GM18870 (cell line): Measurements from ENCODE around the gene PPARD.
"Not testable (repeated sequence)": the region's sequence is repeated elsewhere in the genome, so short reads cannot be mapped to it uniquely, and the experiment has no call there.

ENCODE experiments used
- ATAC-seq: cut with Tn5 transposase; IDR thresholded peaks from one replicate; pipeline ENCODE4 v1.9.1; 2021; ENCODE audit warnings: moderate library complexity; ENCODE audit not compliant: unreplicated experiment

PPARD gene

GRCh38 chr6:35403544-35404442, 61.4 kb downstream of the PPARD start:
- no peak for ATAC-seq

GRCh38 chr6:35406711-35407485, 64.5 kb downstream of the PPARD start:
- ATAC-seq = no peak

- ATAC-seq = no peak
Measured at GRCh38 chr6:35409245-35409644, 66.9 kb downstream of the PPARD start.

GRCh38 chr6:35410131-35410530, 67.8 kb downstream of the PPARD start:
- no peak for ATAC-seq

- ATAC-seq = no peak
Measured at GRCh38 chr6:35411066-35411465, 68.7 kb downstream of the PPARD start.

- ATAC-seq = no peak
Measured at GRCh38 chr6:35412102-35412501, 69.7 kb downstream of the PPARD start.

GRCh38 chr6:35413911-35414310, 71.6 kb downstream of the PPARD start:
- ATAC-seq = no peak

- ATAC-seq = no peak
Measured at GRCh38 chr6:35415065-35415891, 72.9 kb downstream of the PPARD start.

GRCh38 chr6:35417979-35418661, 75.8 kb downstream of the PPARD start:
- ATAC-seq = no peak

GRCh38 chr6:35419417-35419816, 77.1 kb downstream of the PPARD start:
- ATAC-seq = no peak

GRCh38 chr6:35419961-35420360, 77.6 kb downstream of the PPARD start:
- no peak for ATAC-seq

- ATAC-seq = no peak
Measured at GRCh38 chr6:35425284-35425683, 82.9 kb downstream of the PPARD start.

- ATAC-seq = no peak
Measured at GRCh38 chr6:35426074-35426473, 83.7 kb downstream of the PPARD start.

- ATAC-seq = no peak
Measured at GRCh38 chr6:35427435-35427834, 85.1 kb downstream of the PPARD start.

GRCh38 chr6:35427851-35428321, 85.5 kb downstream of the PPARD start:
- ATAC-seq = no peak

GRCh38 chr6:35428421-35429149, 86.2 kb downstream of the PPARD start:
- ATAC-seq = no peak

GRCh38 chr6:35429463-35429862, 87.1 kb downstream of the PPARD start:
- ATAC-seq = no peak

GRCh38 chr6:35432291-35432690, 89.9 kb downstream of the PPARD start:
- ATAC-seq = no peak

- ATAC-seq = not testable (repeated sequence)
Measured at GRCh38 chr6:35432702-35433101, 90.3 kb downstream of the PPARD start.
